A549 (cell line): ENCODE data around the gene CES1. TPM values are rescaled to one million over a fixed set of nuclear protein-coding genes. Genes with fewer than 3 reads are reported as not detected.
"Not testable (repeated sequence)": the region's sequence is repeated elsewhere in the genome, so short reads cannot be mapped to it uniquely, and the experiment has no call there.

Experiments used
- ATAC-seq, 2 experiments: fragments of 200-7000 bp in 1 of 2; fragments of >200 bp in 1 of 2; cut with Nextera tagmentation in 1 of 2; cut with Tn5 transposase in 1 of 2; 3 replicates each; pipeline versions ENCODE4 v1.8.0 to v1.9.1; 2018 to 2020; ENCODE audit warnings: mild to moderate bottlenecking in 1 of 2, moderate library complexity in 1 of 2
- CTCF ChIA-PET: fragments of 300-600 bp; sonication (Branson Sonifier 250); formaldehyde crosslinking; extraction: SDS; loops from one replicate; lab custom pipeline; 2021; ENCODE audit warnings: antibody characterized with exemption, inconsistent platforms; lab: Yijun Ruan, JAX
- POLR2A ChIA-PET: fragments of 350-600 bp; formaldehyde crosslinking; extraction: SDS; loops from one replicate; lab custom pipeline; 2021; ENCODE audit warnings: antibody characterized with exemption, inconsistent platforms; lab: Yijun Ruan, JAX
- DNase-seq, 2 experiments: peaks; one replicate each; pipeline versions ENCODE4 v3.0.0 to v3.0.0-alpha.2; 2011 to 2016; ENCODE audit warnings: low read depth in 1 of 2, low spot score in 1 of 2
- FAIRE-seq: peaks from 2 replicates; lab custom pipeline; 2011; peaks lifted over from hg19 to GRCh38; lab: Jason Lieb, UNC
- H3K27ac ChIP-seq, 2 experiments: fragments of >200 bp; sonication (Bioruptor Twin); formaldehyde crosslinking; 3 replicates each; pipeline ENCODE4 v1.5.1; 2016 to 2017
- H3K4me1 ChIP-seq: fragments of >200 bp; sonication (Bioruptor Twin); formaldehyde crosslinking; 3 replicates; pipeline ENCODE4 v1.6.1; 2016
- H3K4me2 ChIP-seq: fragments of >200 bp; sonication (Bioruptor Twin); formaldehyde crosslinking; 3 replicates; pipeline ENCODE4 v1.6.1; 2016
- H3K4me3 ChIP-seq: fragments of >200 bp; sonication (Bioruptor Twin); formaldehyde crosslinking; 3 replicates; pipeline ENCODE4 v1.5.1; 2016
- H3K9me3 ChIP-seq: fragments of >200 bp; sonication (Bioruptor Twin); formaldehyde crosslinking; 3 replicates; pipeline ENCODE4 v1.6.1; 2016
- BHLHE40 ChIP-seq: IDR thresholded peaks from 2 replicates; pipeline ENCODE4 v1.6.1; 2012; ENCODE audit warnings: low read depth, low read length, inconsistent platforms
- CBX8 ChIP-seq: fragments of 200-600 bp; sonication (generic); IDR thresholded peaks from 2 replicates; pipeline ENCODE4 v1.6.1; 2016
- CEBPB ChIP-seq, 2 experiments: fragments of >200 bp in 1 of 2; sonication (Bioruptor Twin) in 1 of 2; formaldehyde crosslinking in 1 of 2; IDR thresholded peaks; 2 replicates each; pipeline ENCODE4 v1.6.1; 2012 to 2016
- CHD4 ChIP-seq: fragments of 200-600 bp; sonication (generic); IDR thresholded peaks from 2 replicates; pipeline ENCODE4 v1.6.1; 2016; ENCODE audit warnings: antibody characterized with exemption, mild to moderate bottlenecking, borderline replicate concordance
- ESRRA ChIP-seq: fragments of 150-350 bp; IDR thresholded peaks from 2 replicates; pipeline ENCODE4 v1.6.1; 2014; ENCODE audit warnings: mild to moderate bottlenecking, low read length, borderline replicate concordance
- FOXS1 ChIP-seq: fragments of 250-450 bp; sonication (Bioruptor Pico); IDR thresholded peaks from 2 replicates; pipeline ENCODE4 v1.5.0; 2020; ENCODE audit warnings: mild to moderate bottlenecking, moderate library complexity
- HDAC2 ChIP-seq: fragments of 200-600 bp; sonication (generic); IDR thresholded peaks from 2 replicates; pipeline ENCODE4 v1.6.1; 2016
- HEYL ChIP-seq: fragments of 250-450 bp; sonication (Bioruptor Pico); IDR thresholded peaks from 2 replicates; pipeline ENCODE4 v1.8.0; 2021; ENCODE audit warnings: mild to moderate bottlenecking, moderate library complexity
- HMGXB4 ChIP-seq: fragments of 250-450 bp; sonication (Bioruptor Pico); IDR thresholded peaks from 2 replicates; pipeline ENCODE4 v1.5.0; 2021; ENCODE audit warnings: mild to moderate bottlenecking, moderate library complexity, borderline replicate concordance
- HOXA7 ChIP-seq: fragments of 250-450 bp; sonication (Bioruptor Pico); IDR thresholded peaks from 2 replicates; pipeline ENCODE4 v1.5.0; 2020; ENCODE audit warnings: mild to moderate bottlenecking, moderate library complexity
- KDM1A ChIP-seq: fragments of 200-600 bp; sonication (generic); IDR thresholded peaks from 2 replicates; pipeline ENCODE4 v1.6.1; 2016; ENCODE audit warnings: low read depth, mild to moderate bottlenecking
- KDM5A ChIP-seq: fragments of 200-600 bp; sonication (generic); IDR thresholded peaks from 2 replicates; pipeline ENCODE4 v1.6.1; 2016; ENCODE audit warnings: antibody characterized with exemption, mild to moderate bottlenecking
- NR3C1 ChIP-seq: fragments of >200 bp; sonication (Bioruptor Twin); formaldehyde crosslinking; IDR thresholded peaks from 3 replicates; pipeline ENCODE4 v1.6.1; 2017
- RNF2 ChIP-seq: fragments of 200-600 bp; sonication (generic); IDR thresholded peaks from 2 replicates; pipeline ENCODE4 v1.6.1; 2016; ENCODE audit warnings: low read depth, mild to moderate bottlenecking, antibody characterized with exemption, moderate library complexity, borderline replicate concordance
- TFCP2L1 ChIP-seq: fragments of 250-450 bp; sonication (Bioruptor Pico); IDR thresholded peaks from 2 replicates; pipeline ENCODE4 v1.5.0; 2021; ENCODE audit warnings: mild to moderate bottlenecking
- USF2 ChIP-seq: fragments of 450-650 bp; IDR thresholded peaks from 2 replicates; pipeline ENCODE4 v1.6.1; 2014; ENCODE audit warnings: antibody characterized with exemption
- ZNF302 ChIP-seq: fragments of 250-450 bp; sonication (Bioruptor Pico); IDR thresholded peaks from 2 replicates; pipeline ENCODE4 v1.9.0; 2021; ENCODE audit warnings: inconsistent platforms, mild to moderate bottlenecking, moderate library complexity
- ZSCAN20 ChIP-seq: fragments of 250-450 bp; sonication (Bioruptor Pico); IDR thresholded peaks from 2 replicates; pipeline ENCODE4 v1.8.0; 2022; ENCODE audit warnings: mild to moderate bottlenecking, moderate library complexity
- WGBS: methylation state at CpG from one replicate; pipeline ENCODE4 v1.1.6; 2017; ENCODE audit errors: missing lambda C conversion rate; 5-methylcytosine and 5-hydroxymethylcytosine counted together
- polyA plus RNA-seq, 4 experiments: library from polyadenylated mRNA; depleted of rRNA in 3 of 4; stranded (reverse); fragments of >200 nt; fragmentation: RNase III in 1 of 4; extraction: RNeasy Plus Mini Kit Qiagen cat#74134 plus additional on column Dnase treatment in 1 of 4; gene quantifications; 2 replicates in 3 of 4; 3 replicates in 1 of 4; pipeline ENCODE4 v1.2.3, GENCODE V29; 2011 to 2017

Gene CES1
- polyA plus RNA-seq, 2 of the 4 experiments (the other 2 are of a cell fraction): 17.9 to 84.1 TPM

DNA sequence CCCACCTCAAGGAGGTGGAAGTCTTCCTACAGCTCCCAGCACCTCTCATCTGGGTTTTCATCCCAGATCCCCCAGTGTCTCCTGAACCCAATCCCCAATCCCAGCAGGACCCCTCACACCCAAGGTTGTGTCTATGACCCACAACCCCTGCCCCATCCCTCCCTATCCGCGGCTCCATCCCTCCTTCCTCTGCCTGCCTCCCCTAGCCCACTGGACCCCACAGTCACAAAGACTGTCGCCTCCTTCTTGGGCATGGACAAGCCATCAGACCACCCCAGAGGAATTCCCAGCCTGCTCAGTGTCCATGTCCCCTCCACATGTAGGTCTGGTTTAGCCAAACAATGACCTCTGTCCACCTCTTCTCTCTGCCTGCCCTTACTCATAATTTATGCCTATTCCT lies 12.3 kb downstream of the CES1 start (continued):
- TF ChIP-seq USF2: no peak
- no peak for TF ChIP-seq TFCP2L1
- TF ChIP-seq KDM5A: no peak

GRCh38 chr16:55817236-55817912 lies 15.5 kb downstream of the CES1 start:
- H3K4me1 ChIP-seq: no peaks in the 10 kb centered on the region
- ATAC-seq (no peak), FAIRE-seq (no peak), DNase-seq (no peak)
- TF ChIP-seq BHLHE40 (no peak), ESRRA (no peak), HEYL (CRISPR knock-in tag) (no peak)
- WGBS: 74% methylated on average over 5 of the region's 5 CpGs
- ChIA-PET CTCF (no interaction called here), POLR2A (no interaction called here)
- no peaks in the 10 kb centered on the region for H3K9me3 ChIP-seq
- no peak overlapping the region for H3K4me3 ChIP-seq
- no peak overlapping the region for H3K4me2 ChIP-seq
- H3K27ac ChIP-seq: no peak overlapping the region

- H3K4me2 ChIP-seq, POLR2A ChIA-PET, FAIRE-seq, H3K9me3 ChIP-seq, H3K4me3 ChIP-seq, H3K4me1 ChIP-seq, DNase-seq, ATAC-seq, CTCF ChIA-PET, H3K27ac ChIP-seq: not testable (repeated sequence)
- 89% methylated on average over 2 of the region's 4 CpGs for WGBS
Observed at GRCh38 chr16:55816222-55816621, 16.7 kb downstream of the CES1 start.

- TF ChIP-seq ZNF302 (CRISPR knock-in tag) (no peak), ESRRA (no peak), KDM5A (no peak), FOXS1 (no peak), KDM1A (no peak), BHLHE40 (no peak)
- no peak for DNase-seq
- Histone ChIP-seq H3K4me2 (no peak overlapping the region), H3K4me1 (no peaks in the 10 kb centered on the region), H3K4me3 (no peak overlapping the region), H3K9me3 (no peaks in the 10 kb centered on the region), H3K27ac (no peak overlapping the region)
- FAIRE-seq: no peak
- 35% methylated on average over 4 of the region's 4 CpGs for WGBS
- ATAC-seq: no peak
- ChIA-PET CTCF (no interaction called here), POLR2A (no interaction called here)
Observed at GRCh38 chr16:55815320-55815719, 17.6 kb downstream of the CES1 start.

DNA sequence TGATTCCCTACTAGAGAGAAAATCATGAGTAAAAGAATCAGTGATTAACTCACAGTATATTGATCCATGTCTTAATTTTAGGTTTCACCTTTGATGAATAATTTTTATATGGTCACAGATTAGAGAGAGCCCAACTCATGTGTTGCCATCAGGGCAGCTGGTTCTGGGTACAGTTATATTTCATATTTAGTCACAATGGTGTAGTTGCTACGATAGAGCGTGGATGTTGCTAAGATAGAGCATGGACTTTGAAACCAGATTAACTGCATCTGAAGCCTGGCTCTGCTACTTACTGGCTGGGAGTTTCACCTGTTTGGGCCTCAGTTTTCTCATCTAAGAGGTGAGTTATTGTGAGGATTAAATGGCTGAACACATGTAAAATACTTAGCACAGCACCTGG lies 18.7 kb downstream of the CES1 start:
- CTCF ChIA-PET, FAIRE-seq, H3K9me3 ChIP-seq: not testable (repeated sequence)

GRCh38 chr16:55813730-55814129 lies 19.2 kb downstream of the CES1 start:
- H3K27ac ChIP-seq, DNase-seq, CTCF ChIA-PET, POLR2A ChIA-PET, H3K4me2 ChIP-seq, H3K9me3 ChIP-seq, H3K4me3 ChIP-seq, ATAC-seq, H3K4me1 ChIP-seq: not testable (repeated sequence)
- WGBS: 78% methylated on average over 9 of the region's 9 CpGs
- FAIRE-seq: peak; percentile 46

More for the DNA sequence above, 18.7 kb downstream of the CES1 start:
- H3K27ac ChIP-seq, POLR2A ChIA-PET, DNase-seq, H3K4me1 ChIP-seq, H3K4me3 ChIP-seq, ATAC-seq, H3K4me2 ChIP-seq: not testable (repeated sequence)
- 23% methylated on average over 2 of the region's 2 CpGs for WGBS

GRCh38 chr16:55812951-55813350 lies 19.9 kb downstream of the CES1 start:
- TF ChIP-seq CHD4 (no peak), ZSCAN20 (CRISPR knock-in tag) (no peak), RNF2 (no peak), HMGXB4 (CRISPR knock-in tag) (no peak), HOXA7 (CRISPR knock-in tag) (no peak), NR3C1 (no peak), CBX8 (no peak), HDAC2 (no peak), CEBPB (IDR thresholded peaks at IDR 0.05) (no peak)
- ChIA-PET CTCF (no interaction called here), POLR2A (no interaction called here)
- ATAC-seq (no peak), FAIRE-seq (no peak), DNase-seq (no peak)
- no peaks in the 10 kb centered on the region for H3K4me1 ChIP-seq
- H3K4me3 ChIP-seq: no peak overlapping the region
- H3K9me3 ChIP-seq: no peaks in the 10 kb centered on the region
- no peak overlapping the region for H3K4me2 ChIP-seq
- no peak overlapping the region for H3K27ac ChIP-seq
- 44% methylated on average over 2 of the region's 2 CpGs for WGBS
